Left forelimb (tissue), 1 donor: ENCODE measurements around the gene STK32A.

Source experiments
- DNase-seq: peaks from one replicate; pipeline ENCODE4 v3.0.0-alpha.2; 2018; ENCODE audit warnings: low spot score

STK32A gene

GRCh38 chr5:147391781-147392180 lies 157.0 kb downstream of the STK32A start:
- DNase-seq: no peak

DNA sequence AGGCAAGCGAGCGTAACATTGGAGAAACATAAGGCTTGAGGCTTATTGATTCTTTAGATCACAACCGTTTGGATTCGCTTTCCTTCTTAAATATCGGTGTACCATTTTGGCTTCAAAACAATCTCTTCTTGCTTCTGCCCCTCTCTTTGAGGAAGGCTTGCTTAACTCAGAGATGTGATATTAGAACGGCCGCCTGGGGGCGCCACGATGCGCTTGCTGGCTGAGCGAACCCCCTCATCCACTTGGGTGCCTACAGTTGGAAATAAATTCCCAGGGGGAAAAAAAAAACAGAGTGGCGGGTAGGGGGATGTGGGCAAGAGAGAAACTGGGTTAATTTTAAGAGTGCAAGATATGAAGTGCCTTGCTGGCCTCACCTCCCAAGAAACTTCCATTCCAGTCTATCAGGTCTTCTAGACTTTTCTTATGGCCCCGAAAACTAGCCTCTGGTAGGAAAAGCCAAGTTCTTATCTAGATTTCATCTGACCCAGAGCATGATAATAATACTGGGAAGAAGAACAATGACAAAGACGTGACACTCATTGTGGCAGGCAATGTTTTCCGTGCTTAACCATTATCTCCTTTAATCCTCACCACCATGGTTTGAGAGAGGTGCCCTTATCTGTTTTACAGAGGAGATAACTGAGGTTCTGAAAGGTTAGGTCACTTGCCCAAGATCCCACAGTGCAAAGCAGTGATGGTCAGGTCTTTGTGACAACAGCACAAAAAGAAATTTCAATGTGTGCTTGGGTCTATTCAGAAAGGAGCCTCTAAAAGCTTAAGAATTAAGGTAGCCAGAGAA lies 159.2 kb downstream of the STK32A start:
- no peak for DNase-seq

GRCh38 chr5:147396070-147396823 lies 161.4 kb downstream of the STK32A start:
- no peak for DNase-seq

DNA sequence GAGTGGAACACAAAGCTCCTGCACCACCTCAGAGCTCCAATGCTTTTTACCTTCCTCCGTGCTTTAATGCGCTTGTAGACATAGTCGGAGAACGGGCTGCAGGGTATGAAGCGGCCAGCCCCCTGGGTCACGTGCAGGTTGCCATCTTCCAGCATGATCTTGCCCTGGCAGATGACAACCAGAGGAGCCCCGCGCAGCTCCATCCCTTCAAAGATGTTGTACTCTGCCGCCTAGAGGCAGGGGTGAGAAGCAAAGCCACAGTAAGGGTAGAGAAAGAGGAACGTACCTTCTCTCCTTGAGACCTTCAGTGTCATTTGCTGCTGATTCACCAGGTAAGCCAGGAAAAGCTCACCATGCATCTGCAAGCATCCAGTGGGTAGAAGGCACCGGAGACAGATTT lies 162.8 kb downstream of the STK32A start:
- no peak for DNase-seq

GRCh38 chr5:147398860-147399259 lies 164.0 kb downstream of the STK32A start:
- DNase-seq: no peak

DNA sequence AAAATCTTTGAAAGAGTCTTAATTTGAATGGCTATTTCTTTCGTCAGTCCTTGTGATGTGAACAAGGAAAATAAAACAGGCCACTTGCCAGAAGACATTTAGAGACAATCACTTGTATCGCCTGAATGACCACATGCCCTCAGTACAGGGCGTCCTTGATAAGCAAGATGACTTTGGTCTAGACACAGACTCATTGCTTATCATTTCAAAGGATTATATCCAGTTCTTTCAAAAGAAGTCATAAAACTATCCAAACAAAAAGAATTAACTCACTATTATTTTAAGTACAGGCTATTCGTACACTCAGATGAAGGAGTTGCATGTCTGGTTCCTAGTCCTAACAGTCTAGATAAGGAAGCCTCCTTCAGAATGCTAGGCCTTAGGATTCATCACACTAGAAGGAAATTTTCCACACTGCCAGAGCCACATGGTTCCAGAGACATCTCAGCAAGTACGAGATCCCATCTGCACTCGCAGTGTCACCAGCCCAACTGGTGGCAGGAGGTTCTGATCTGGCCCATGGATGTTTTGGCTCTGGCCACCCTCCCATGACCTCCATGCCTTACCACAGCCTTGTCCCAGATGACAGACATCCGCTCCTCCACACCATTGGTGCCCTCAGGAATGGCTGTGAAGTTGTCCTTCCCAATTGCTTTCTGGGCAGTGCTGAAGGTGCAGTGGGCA lies 165.4 kb downstream of the STK32A start:
- no peak for DNase-seq

DNA sequence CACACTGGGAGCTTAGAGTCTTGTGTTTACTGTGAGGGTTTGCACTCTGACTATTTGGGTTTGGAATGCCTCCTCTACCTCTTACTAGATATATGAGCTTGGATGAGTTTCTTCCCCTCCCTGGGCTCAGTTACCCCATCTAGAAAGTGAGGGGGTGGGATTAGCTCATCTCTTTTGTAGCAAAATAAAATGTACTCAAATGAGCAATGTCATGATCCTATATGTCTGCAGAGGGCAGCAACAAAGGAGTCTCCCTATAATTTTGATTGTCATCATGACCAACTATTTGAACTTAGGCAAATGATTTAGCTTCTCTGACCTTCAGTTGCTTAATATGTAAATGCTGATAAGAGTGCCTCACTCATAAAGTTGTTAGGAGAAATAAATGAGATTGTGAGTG lies 166.1 kb downstream of the STK32A start:
- no peak for DNase-seq

GRCh38 chr5:147403651-147404640 lies 169.1 kb downstream of the STK32A start:
- no peak for DNase-seq

DNA sequence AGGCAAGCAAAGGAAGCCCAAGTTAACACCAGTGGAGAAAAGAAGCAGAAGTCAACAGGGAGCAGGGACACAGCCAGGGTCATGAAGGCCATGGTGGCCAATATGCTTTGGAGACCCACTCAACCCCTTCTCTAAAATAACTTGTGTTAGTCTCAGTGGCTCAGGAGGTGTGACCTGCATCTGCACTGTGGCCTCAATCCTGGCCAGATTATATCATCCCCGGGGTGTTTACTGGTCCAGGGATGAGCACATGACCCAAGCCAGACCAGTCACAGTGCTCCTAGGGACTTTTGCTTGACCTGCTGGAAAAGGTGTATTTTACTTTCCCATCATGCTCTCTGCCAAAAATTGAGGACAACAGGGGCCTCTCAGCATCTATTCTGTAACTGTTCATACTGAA lies 169.9 kb downstream of the STK32A start:
- no peak for DNase-seq

DNA sequence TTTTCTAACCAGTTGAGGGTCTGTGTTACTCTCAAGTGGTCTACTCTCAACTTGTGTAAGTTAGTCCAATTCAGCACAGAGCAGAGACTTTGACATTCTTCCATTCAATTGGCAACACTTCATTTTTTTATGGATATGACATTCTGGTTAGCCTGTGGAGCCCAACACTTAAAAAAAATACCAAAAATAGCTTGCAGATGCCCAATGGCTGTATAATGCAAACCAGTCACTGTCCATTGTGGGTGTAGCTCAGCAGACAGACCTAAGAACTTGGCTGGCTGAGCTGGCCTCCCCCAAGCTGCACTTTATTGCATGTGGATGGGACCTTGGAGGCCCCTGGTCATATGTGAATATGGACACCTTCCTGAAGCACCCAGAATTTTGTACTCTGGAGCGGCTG lies 171.8 kb downstream of the STK32A start:
- DNase-seq: no peak

DNA sequence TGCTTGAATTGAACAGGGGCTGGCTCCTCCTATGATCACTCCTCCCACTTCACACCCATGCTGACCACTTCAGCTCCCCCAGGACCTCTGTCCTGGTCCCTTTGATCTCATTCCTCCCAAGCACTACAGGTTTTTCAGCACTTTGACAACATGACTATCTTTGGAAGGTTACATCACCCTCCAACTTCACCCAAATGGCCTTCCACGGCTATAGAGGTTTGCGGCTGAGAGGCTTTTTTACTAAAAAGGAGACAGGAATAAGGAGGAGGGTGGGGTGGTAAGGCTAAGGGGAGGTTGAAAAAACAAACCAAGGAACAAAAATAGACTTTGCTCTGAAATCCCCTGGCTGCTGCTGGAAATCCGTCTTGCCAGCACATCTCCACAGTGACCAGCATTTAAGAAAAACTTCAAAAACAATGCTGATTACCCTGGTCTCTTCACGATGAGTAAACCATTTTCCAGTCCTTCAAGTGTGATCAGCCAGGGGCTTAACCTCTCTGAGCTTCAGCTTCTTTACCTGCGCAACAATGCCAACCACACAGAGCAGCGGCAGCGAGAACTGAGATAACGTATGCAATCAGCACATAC lies 172.4 kb downstream of the STK32A start:
- no peak for DNase-seq

DNA sequence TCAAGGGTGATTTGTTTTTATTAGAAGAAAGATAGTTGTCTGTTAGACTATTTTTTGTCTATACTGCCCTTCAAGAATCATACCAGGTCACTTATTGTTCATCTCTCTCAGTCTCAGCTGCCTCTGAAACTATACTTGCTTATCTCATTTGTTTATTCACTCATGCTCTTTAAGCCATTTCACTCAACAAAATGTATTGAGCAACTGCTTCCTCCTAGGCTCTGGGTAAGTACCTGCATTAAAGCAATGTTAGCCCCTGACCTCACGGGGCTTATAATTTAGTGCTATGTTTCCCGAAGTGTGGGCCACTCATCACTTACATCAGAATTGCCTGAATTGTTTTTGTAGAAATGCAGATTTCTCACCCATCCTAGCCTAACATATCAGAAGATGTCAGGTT lies 174.2 kb downstream of the STK32A start:
- DNase-seq: no peak

- DNase-seq: no peak
These were observed 175.9 kb downstream of the STK32A start for GRCh38 chr5:147410496-147411358.

DNA sequence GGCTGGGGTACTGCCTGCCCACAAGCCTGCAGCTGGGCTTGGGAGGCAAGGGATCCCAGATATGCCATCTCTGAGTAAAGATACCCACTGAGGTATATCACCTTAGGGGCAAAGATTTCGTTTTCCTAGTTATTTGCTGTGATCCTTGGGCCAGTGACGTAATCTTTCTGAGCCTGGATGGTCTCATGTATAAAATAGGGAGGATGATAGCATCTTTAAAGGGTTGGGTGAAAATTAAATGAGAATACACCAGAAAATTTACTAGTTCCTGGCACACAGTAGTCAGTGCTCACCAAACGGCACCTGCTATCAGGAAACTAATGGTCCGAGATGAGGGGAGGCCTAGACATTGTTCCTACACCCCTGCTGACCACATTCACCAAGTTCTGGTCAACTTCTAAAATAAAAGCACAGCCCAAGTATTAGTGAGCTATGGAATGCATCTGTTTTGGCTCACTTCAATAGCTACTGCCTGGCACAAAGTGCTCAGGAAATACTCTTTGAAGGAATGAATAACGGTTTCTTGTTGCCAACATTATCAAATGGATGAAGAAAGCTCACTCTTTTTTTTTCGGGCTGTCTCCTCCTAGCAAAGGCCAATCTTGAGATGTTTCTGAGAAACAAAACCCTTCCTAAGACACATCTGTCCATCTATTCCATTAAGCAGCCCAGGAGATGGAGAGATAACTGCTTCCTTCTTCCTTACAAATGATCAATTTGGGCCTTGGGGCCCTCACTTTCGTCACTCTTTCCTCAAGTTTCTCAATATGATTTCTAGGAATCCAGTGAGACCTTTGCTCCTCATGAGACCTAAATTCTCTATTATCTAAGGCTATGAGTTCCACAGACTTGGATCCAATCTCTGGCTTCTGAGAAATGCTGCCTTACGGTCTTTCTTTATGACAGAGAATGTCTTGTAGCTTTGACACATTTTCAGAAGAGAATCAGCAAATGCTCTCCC lies 176.8 kb downstream of the STK32A start:
- DNase-seq: no peak

- no peak for DNase-seq
These were observed 177.7 kb downstream of the STK32A start for GRCh38 chr5:147412561-147412960.

- no peak for DNase-seq
These were observed 178.4 kb downstream of the STK32A start for GRCh38 chr5:147413266-147413665.

DNA sequence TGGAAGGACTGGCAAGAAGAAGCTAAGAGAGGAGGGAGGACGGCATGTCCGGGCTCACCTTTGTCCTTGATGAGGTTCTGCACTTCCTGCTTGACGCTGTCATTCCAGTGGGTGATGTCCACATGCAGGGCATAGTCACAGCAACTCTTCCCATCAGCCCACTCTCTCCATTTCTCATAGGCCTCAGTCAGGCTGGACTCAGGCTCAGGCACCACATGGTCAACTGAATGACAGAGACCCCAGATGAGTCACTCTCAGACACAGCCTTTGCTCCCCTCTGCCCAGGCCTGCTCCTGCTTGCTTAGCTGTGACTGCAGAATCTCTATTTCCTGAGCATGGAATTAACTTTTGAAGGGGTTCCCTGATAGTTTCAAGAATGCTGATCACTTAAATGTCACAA lies 180.8 kb downstream of the STK32A start:
- no peak for DNase-seq

DNA sequence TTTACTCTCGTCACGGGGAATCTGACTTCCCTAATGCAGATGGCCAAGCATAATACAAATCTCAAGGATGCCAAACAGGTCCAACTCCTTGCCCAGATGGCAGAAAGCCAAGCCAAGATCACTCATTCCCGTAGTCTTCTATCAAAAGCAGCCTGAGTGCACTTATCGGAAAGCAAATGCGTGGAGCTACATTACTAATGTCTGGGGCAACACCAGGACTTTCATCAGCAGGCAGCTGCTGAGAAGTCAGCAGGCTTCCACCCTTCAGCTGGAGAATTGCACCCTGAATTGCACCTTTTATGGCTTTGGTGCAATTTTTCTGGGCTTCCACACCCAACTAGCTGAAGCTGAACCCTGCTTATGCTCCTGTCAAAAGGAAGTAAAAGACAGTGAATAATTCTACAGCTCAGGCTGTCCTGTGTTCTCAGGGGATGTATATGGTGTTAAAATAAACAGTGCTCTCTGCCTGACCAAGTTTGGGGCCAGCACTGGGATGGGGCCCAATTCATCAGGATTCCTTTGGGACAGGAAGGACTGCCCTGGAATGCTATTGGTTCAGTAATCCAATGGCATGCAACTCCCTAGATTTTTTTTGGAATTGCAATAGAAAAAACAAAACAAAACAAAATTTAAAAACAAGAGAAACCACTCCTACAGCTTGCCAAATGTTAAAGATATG lies 182.4 kb downstream of the STK32A start:
- no peak for DNase-seq

GRCh38 chr5:147418613-147419012 lies 183.8 kb downstream of the STK32A start:
- DNase-seq: no peak
